Activated effector memory CD4-positive, alpha-beta T cell treated with anti-CD3 and anti-CD28 coated beads, Interleukin-2, amount 50 U/mL, for 16 hours (primary cell): Measurements from ENCODE around the gene SOX6.

Source experiments
- DNase-seq: peaks from one replicate; pipeline ENCODE4 v3.0.0-alpha.2; 2020

The SOX6 gene

GRCh38 chr11:16312233-16312765, 44.0 kb downstream of the SOX6 start:
- no peak for DNase-seq

- DNase-seq = no peak
Measured at GRCh38 chr11:16311831-16312230, 44.5 kb downstream of the SOX6 start.

- DNase-seq = no peak
Measured at GRCh38 chr11:16310943-16311342, 45.4 kb downstream of the SOX6 start.

GRCh38 chr11:16309226-16309625, 47.1 kb downstream of the SOX6 start:
- DNase-seq = no peak

GRCh38 chr11:16301462-16301861, 54.9 kb downstream of the SOX6 start:
- DNase-seq = no peak

GRCh38 chr11:16299884-16300782, 56.2 kb downstream of the SOX6 start:
- no peak for DNase-seq

- no peak for DNase-seq
Measured at GRCh38 chr11:16299390-16299789, 57.0 kb downstream of the SOX6 start.

GRCh38 chr11:16297332-16297731, 59.0 kb downstream of the SOX6 start:
- DNase-seq = no peak

GRCh38 chr11:16296273-16296672, 60.1 kb downstream of the SOX6 start:
- no peak for DNase-seq

- DNase-seq = no peak
Measured at GRCh38 chr11:16295592-16295991, 60.8 kb downstream of the SOX6 start.

- DNase-seq = no peak
Measured at GRCh38 chr11:16293204-16293681, 63.1 kb downstream of the SOX6 start.

- no peak for DNase-seq
Measured at GRCh38 chr11:16292167-16292859, 64.0 kb downstream of the SOX6 start.

GRCh38 chr11:16291729-16292128, 64.6 kb downstream of the SOX6 start:
- no peak for DNase-seq

- DNase-seq = no peak
Measured at GRCh38 chr11:16289541-16289940, 66.8 kb downstream of the SOX6 start.

- DNase-seq = no peak
Measured at GRCh38 chr11:16287630-16288280, 68.6 kb downstream of the SOX6 start.

- no peak for DNase-seq
Measured at GRCh38 chr11:16286095-16286494, 70.3 kb downstream of the SOX6 start.

- DNase-seq = no peak
Measured at GRCh38 chr11:16280256-16280682, 76.1 kb downstream of the SOX6 start.

- DNase-seq = no peak
Measured at GRCh38 chr11:16279524-16279923, 76.8 kb downstream of the SOX6 start.

GRCh38 chr11:16278979-16279378, 77.4 kb downstream of the SOX6 start:
- no peak for DNase-seq

- DNase-seq = no peak
Measured at GRCh38 chr11:16278273-16278672, 78.1 kb downstream of the SOX6 start.

GRCh38 chr11:16276251-16276650, 80.1 kb downstream of the SOX6 start:
- DNase-seq = no peak

- no peak for DNase-seq
Measured at GRCh38 chr11:16271258-16271657, 85.1 kb downstream of the SOX6 start.

GRCh38 chr11:16266021-16266420, 90.3 kb downstream of the SOX6 start:
- no peak for DNase-seq
